SK-N-SH (cell line): ENCODE measurements around the gene MFNG. TPM values are rescaled to one million over a fixed set of nuclear protein-coding genes. Genes with fewer than 3 reads are reported as not detected.

Source experiments
- CTCF ChIA-PET: fragments of 300-600, 350-600 bp; formaldehyde crosslinking; extraction: SDS; loops from one replicate; lab custom pipeline; 2021; lab: Yijun Ruan, JAX
- POLR2A ChIA-PET: fragments of 350-600 bp; sonication (Branson Sonifier 250); formaldehyde crosslinking; extraction: SDS; loops from one replicate; lab custom pipeline; 2020; ENCODE audit warnings: antibody characterized with exemption, inconsistent platforms; lab: Yijun Ruan, JAX
- DNase-seq: peaks from one replicate; pipeline ENCODE4 v3.0.0; 2012
- H2AFZ ChIP-seq: fragments of 200-600 bp; sonication (generic); 2 replicates; pipeline ENCODE4 v1.8.1; 2016; ENCODE audit warnings: antibody characterized with exemption, mild to moderate bottlenecking, low read depth
- H3F3A ChIP-seq: fragments of 200-600 bp; sonication (generic); replicated peaks from 2 replicates; pipeline ENCODE3; 2016; ENCODE audit warnings: antibody characterized with exemption, mild to moderate bottlenecking; ENCODE audit not compliant: insufficient read depth
- H3K27ac ChIP-seq, 2 experiments: fragments of 200-500 bp in 1 of 2; fragments of 200-600 bp in 1 of 2; sonication (Bioruptor generic) in 1 of 2; sonication (generic), shearing (Covaris generic) in 1 of 2; 2 replicates each; pipeline versions ENCODE4 v1.5.1 to v1.6.1; 2014 to 2016; ENCODE audit warnings: low read depth in 2 of 2, inconsistent platforms in 1 of 2, low read length in 1 of 2, mild to moderate bottlenecking in 1 of 2, mixed read lengths in 1 of 2
- H3K27me3 ChIP-seq: fragments of 200-600 bp; sonication (generic), shearing (Covaris generic); 2 replicates; pipeline ENCODE4 v1.6.1; 2016; ENCODE audit warnings: mixed run types; ENCODE audit not compliant: insufficient read depth
- H3K36me3 ChIP-seq, 2 experiments: fragments of 200-500 bp in 1 of 2; fragments of 200-600 bp in 1 of 2; sonication (Bioruptor generic) in 1 of 2; sonication (generic) in 1 of 2; replicated peaks in 1 of 2; 2 replicates each; pipeline versions ENCODE3 to v1.5.1; 2014 to 2016; ENCODE audit warnings: low read length in 1 of 2, mild to moderate bottlenecking in 1 of 2; ENCODE audit not compliant: insufficient read depth in 2 of 2, control insufficient read depth in 1 of 2
- H3K4me1 ChIP-seq, 2 experiments: fragments of 200-500 bp in 1 of 2; fragments of 200-600 bp in 1 of 2; sonication (Bioruptor generic) in 1 of 2; sonication (generic), shearing (Covaris generic) in 1 of 2; 2 replicates each; pipeline versions ENCODE4 v1.5.1 to v1.6.1; 2014 to 2016; ENCODE audit warnings: low read depth in 1 of 2, low read length in 1 of 2, mixed run types in 1 of 2; ENCODE audit not compliant: insufficient read depth in 2 of 2, control insufficient read depth in 1 of 2
- H3K4me2 ChIP-seq: fragments of 200-600 bp; sonication (generic), shearing (Covaris generic); 2 replicates; pipeline ENCODE4 v1.6.1; 2017; ENCODE audit warnings: mixed run types
- H3K4me3 ChIP-seq, 2 experiments: fragments of 200-500 bp in 1 of 2; fragments of 200-600 bp in 1 of 2; sonication (Bioruptor generic) in 1 of 2; sonication (generic), shearing (Covaris generic) in 1 of 2; 2 replicates each; pipeline versions ENCODE4 v1.5.1 to v1.8.1; 2014 to 2016; ENCODE audit warnings: low read depth in 2 of 2, inconsistent platforms in 1 of 2, low read length in 1 of 2, mild to moderate bottlenecking in 1 of 2, mixed read lengths in 1 of 2, moderate library complexity in 1 of 2
- H3K79me2 ChIP-seq: fragments of 200-600 bp; sonication (generic); 2 replicates; pipeline ENCODE4 v1.8.1; 2017; ENCODE audit warnings: mild to moderate bottlenecking; ENCODE audit not compliant: insufficient read depth
- H3K9ac ChIP-seq: fragments of 200-600 bp; sonication (generic); 2 replicates; pipeline ENCODE4 v1.6.1; 2017; ENCODE audit warnings: mixed run types
- H3K9me2 ChIP-seq: fragments of 200-600 bp; sonication (generic); 2 replicates; pipeline ENCODE4 v1.6.1; 2017; ENCODE audit warnings: mixed run types
- H3K9me3 ChIP-seq: fragments of 200-600 bp; sonication (generic); 2 replicates; pipeline ENCODE4 v1.6.1; 2017; ENCODE audit warnings: mixed run types, mild to moderate bottlenecking, moderate library complexity
- H4K20me1 ChIP-seq: fragments of 200-600 bp; sonication (generic); 2 replicates; pipeline ENCODE4 v1.6.1; 2017; ENCODE audit warnings: mild to moderate bottlenecking, mixed run types; ENCODE audit not compliant: insufficient read depth
- FOSL2 ChIP-seq: IDR thresholded peaks from 2 replicates; pipeline ENCODE4 v1.4.0; 2012; ENCODE audit warnings: low read depth, mild to moderate bottlenecking, moderate library complexity, borderline replicate concordance
- FOXM1 ChIP-seq: IDR thresholded peaks from 2 replicates; pipeline ENCODE4 v1.4.0; 2012; ENCODE audit warnings: low read depth, mild to moderate bottlenecking
- GATA2 ChIP-seq: sonication (generic); formaldehyde crosslinking; IDR thresholded peaks from 2 replicates; pipeline ENCODE4 v1.5.0; 2020; ENCODE audit warnings: mild to moderate bottlenecking, missing genetic modification reagents
- JUND ChIP-seq: IDR thresholded peaks from 2 replicates; pipeline ENCODE4 v1.4.0; 2012
- NFIC ChIP-seq: IDR thresholded peaks from 2 replicates; pipeline ENCODE4 v1.4.0; 2012; ENCODE audit warnings: borderline replicate concordance
- POLR2AphosphoS5 ChIP-seq: IDR thresholded peaks from 2 replicates; pipeline ENCODE4 v1.6.1; 2012; ENCODE audit warnings: low read depth, low read length
- TEAD4 ChIP-seq: IDR thresholded peaks from 2 replicates; pipeline ENCODE4 v1.4.0; 2012; ENCODE audit warnings: mild to moderate bottlenecking, borderline replicate concordance; ENCODE audit not compliant: insufficient read depth
- WGBS: methylation state at CpG from one replicate; pipeline ENCODE4 v1.1.6; 2017; ENCODE audit warnings: low lambda C conversion rate; 5-methylcytosine and 5-hydroxymethylcytosine counted together
- polyA plus RNA-seq, 3 experiments: library from polyadenylated mRNA; depleted of rRNA; stranded (reverse); fragments of >200 nt; gene quantifications; 2 replicates each; pipeline ENCODE4 v1.2.3, GENCODE V29; 2012
- TF ChIP-seq, protein P1 (sequence below): fragments of 150-350 bp; IDR thresholded peaks from 2 replicates; pipeline ENCODE4 v1.6.1; 2017; ENCODE audit warnings: antibody characterized with exemption, low read length, low read depth, borderline replicate concordance
- TF ChIP-seq, protein P2 (sequence below): IDR thresholded peaks from 2 replicates; pipeline ENCODE4 v1.6.1; 2012; ENCODE audit warnings: mild to moderate bottlenecking, low read depth, low read length, moderate library complexity
- TF ChIP-seq, protein P3 (sequence below): IDR thresholded peaks from 2 replicates; pipeline ENCODE4 v1.4.0; 2012; ENCODE audit warnings: low read depth, borderline replicate concordance
- TF ChIP-seq, protein P4 (sequence below): fragments of 200-600 bp; sonication (generic); IDR thresholded peaks from 2 replicates; pipeline ENCODE4 v1.6.1; 2017; ENCODE audit warnings: antibody characterized with exemption, mild to moderate bottlenecking, moderate library complexity
- TF ChIP-seq, protein P5 (sequence below): fragments of 150-350 bp; IDR thresholded peaks from 2 replicates; pipeline ENCODE4 v1.6.1; 2016; ENCODE audit warnings: mild to moderate bottlenecking, low read depth, low read length

MFNG gene
- polyA plus RNA-seq, 1 of the 3 experiments (the other 2 are of a cell fraction): 0.18 TPM

DNA sequence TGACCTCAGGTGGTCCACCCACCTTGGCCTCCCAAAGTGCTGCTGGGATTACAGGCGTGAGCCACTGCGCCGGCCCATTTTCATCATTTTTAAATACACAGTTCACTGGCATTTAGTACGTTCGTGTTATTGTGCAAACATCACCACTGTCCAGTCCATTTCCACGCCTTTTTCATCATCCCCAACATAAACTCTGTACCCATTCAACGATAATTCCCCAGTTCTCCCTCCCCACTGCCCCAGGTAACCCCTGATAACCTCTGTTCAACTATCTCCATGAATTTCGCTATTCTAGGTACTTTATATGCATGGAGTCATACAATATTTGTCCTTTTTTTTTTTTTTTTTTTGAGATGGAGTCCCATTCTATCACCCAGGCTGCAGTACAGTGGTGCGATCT, 40.7 kb downstream of the MFNG start:
- H3K79me2 ChIP-seq: no peaks in the 10 kb centered on the region
- H2AFZ ChIP-seq: no peak overlapping the region
- TF ChIP-seq FOXM1 (no peak), TEAD4 (no peak), GATA2 (CRISPR knock-in tag) (no peak), POLR2AphosphoS5 (no peak), FOSL2 (no peak), NFIC (no peak), JUND (no peak)
- TF ChIP-seq, protein P1, sequence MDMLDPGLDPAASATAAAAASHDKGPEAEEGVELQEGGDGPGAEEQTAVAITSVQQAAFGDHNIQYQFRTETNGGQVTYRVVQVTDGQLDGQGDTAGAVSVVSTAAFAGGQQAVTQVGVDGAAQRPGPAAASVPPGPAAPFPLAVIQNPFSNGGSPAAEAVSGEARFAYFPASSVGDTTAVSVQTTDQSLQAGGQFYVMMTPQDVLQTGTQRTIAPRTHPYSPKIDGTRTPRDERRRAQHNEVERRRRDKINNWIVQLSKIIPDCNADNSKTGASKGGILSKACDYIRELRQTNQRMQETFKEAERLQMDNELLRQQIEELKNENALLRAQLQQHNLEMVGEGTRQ: no peak
- TF ChIP-seq, protein P2, sequence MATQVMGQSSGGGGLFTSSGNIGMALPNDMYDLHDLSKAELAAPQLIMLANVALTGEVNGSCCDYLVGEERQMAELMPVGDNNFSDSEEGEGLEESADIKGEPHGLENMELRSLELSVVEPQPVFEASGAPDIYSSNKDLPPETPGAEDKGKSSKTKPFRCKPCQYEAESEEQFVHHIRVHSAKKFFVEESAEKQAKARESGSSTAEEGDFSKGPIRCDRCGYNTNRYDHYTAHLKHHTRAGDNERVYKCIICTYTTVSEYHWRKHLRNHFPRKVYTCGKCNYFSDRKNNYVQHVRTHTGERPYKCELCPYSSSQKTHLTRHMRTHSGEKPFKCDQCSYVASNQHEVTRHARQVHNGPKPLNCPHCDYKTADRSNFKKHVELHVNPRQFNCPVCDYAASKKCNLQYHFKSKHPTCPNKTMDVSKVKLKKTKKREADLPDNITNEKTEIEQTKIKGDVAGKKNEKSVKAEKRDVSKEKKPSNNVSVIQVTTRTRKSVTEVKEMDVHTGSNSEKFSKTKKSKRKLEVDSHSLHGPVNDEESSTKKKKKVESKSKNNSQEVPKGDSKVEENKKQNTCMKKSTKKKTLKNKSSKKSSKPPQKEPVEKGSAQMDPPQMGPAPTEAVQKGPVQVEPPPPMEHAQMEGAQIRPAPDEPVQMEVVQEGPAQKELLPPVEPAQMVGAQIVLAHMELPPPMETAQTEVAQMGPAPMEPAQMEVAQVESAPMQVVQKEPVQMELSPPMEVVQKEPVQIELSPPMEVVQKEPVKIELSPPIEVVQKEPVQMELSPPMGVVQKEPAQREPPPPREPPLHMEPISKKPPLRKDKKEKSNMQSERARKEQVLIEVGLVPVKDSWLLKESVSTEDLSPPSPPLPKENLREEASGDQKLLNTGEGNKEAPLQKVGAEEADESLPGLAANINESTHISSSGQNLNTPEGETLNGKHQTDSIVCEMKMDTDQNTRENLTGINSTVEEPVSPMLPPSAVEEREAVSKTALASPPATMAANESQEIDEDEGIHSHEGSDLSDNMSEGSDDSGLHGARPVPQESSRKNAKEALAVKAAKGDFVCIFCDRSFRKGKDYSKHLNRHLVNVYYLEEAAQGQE: no peak
- TF ChIP-seq, protein P3, sequence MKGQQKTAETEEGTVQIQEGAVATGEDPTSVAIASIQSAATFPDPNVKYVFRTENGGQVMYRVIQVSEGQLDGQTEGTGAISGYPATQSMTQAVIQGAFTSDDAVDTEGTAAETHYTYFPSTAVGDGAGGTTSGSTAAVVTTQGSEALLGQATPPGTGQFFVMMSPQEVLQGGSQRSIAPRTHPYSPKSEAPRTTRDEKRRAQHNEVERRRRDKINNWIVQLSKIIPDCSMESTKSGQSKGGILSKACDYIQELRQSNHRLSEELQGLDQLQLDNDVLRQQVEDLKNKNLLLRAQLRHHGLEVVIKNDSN: no peak
- TF ChIP-seq, protein P4, sequence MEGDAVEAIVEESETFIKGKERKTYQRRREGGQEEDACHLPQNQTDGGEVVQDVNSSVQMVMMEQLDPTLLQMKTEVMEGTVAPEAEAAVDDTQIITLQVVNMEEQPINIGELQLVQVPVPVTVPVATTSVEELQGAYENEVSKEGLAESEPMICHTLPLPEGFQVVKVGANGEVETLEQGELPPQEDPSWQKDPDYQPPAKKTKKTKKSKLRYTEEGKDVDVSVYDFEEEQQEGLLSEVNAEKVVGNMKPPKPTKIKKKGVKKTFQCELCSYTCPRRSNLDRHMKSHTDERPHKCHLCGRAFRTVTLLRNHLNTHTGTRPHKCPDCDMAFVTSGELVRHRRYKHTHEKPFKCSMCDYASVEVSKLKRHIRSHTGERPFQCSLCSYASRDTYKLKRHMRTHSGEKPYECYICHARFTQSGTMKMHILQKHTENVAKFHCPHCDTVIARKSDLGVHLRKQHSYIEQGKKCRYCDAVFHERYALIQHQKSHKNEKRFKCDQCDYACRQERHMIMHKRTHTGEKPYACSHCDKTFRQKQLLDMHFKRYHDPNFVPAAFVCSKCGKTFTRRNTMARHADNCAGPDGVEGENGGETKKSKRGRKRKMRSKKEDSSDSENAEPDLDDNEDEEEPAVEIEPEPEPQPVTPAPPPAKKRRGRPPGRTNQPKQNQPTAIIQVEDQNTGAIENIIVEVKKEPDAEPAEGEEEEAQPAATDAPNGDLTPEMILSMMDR: no peak
- TF ChIP-seq, protein P5, sequence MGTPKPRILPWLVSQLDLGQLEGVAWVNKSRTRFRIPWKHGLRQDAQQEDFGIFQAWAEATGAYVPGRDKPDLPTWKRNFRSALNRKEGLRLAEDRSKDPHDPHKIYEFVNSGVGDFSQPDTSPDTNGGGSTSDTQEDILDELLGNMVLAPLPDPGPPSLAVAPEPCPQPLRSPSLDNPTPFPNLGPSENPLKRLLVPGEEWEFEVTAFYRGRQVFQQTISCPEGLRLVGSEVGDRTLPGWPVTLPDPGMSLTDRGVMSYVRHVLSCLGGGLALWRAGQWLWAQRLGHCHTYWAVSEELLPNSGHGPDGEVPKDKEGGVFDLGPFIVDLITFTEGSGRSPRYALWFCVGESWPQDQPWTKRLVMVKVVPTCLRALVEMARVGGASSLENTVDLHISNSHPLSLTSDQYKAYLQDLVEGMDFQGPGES: no peak
- H3K4me3 ChIP-seq: no peak overlapping the region
- ChIA-PET CTCF (interaction anchor here (0.8 to 6.2 kb wide), 6 partner anchors 10 to 247 kb away, joined by 3 to 33 read pairs (median 4); no protein-coding TSS in a partner anchor), POLR2A (no interaction called here)
- no peak overlapping the region for H3K27ac ChIP-seq
- 89% methylated on average over 9 of the region's 9 CpGs for WGBS
- no peaks in the 10 kb centered on the region for H3K36me3 ChIP-seq
- no peak overlapping the region for H3K4me2 ChIP-seq
- H3K4me1 ChIP-seq: no peaks in the 10 kb centered on the region; a peak in 1 of 4 replicates
- no peaks in the 10 kb centered on the region for H3F3A ChIP-seq
- no peak for DNase-seq
- H3K9me2 ChIP-seq: no peaks in the 10 kb centered on the region
- H4K20me1 ChIP-seq: no peaks in the 10 kb centered on the region
- H3K27me3 ChIP-seq: no peaks in the 10 kb centered on the region
- no peak overlapping the region for H3K9ac ChIP-seq
- H3K9me3 ChIP-seq: no peaks in the 10 kb centered on the region
